Measurements from ENCODE around the gene NDUFS1. TPM values are rescaled to one million over a fixed set of nuclear protein-coding genes. Genes with fewer than 3 reads are reported as not detected.
A peak's percentile ranks its signal among the peaks of the same experiment; 100 is the strongest.
"Not testable (repeated sequence)": the region's sequence is repeated elsewhere in the genome, so short reads cannot be mapped to it uniquely, and the experiment has no call there.

The NDUFS1 gene
- total RNA-seq, 1 experiment from 2014 or later: 106 TPM

DNA sequence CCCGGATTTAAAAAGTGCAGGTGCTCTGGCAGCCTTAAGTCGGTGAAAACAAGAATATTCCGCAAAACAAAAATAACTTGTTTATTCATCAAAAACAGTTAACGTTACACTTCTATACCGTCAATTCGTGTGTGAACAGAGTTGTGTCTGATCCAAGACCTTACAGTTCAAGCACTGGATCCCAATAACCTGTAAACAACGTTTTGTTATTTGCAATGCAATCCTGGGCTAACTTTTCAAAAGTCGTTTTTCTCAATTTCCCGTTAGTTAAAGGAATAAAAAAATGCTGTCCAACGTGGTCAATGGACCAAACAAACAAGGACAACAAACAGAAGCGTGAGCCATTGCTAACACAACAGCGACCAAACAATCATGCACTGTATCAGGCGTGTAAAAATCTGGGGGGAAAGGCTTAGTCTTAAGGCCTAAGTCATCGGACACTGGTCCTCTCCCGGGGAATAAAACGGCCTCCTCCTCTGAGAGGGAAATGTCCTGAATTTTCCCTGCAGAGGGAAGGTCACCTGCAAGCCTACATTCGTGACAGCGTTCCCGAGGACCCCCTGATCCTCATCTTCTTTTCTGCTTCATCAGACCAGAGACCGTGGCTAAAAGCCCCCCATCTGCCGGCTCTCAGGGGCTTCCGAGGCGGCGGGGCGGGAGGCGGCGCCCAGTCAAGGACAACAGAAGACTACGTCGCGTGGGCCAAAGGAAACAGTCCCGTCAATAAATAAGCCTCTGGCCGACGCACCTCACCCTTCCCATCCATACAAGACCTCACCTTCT is 490 bp downstream of the NDUFS1 start:
- no TSS peak for BruUV-seq (replicated peaks)
- peaks cover 22% of the 10 kb centered on the region for H3K4me1 ChIP-seq (ENCODE audit: control insufficient read depth, insufficient read depth, low read length)
- in situ Hi-C loops (cut with HindIII; ENCODE audit: low pct_unique_long_range_greater_than_20kb, low sequenced_read_pairs) (no loop called here), intact Hi-C loops (cut with micrococcal nuclease; ENCODE audit: unreplicated experiment) (no loop called here)
- peak overlapping the region; percentile 99 to 100 for H3K4me3 ChIP-seq (ENCODE audit: low read depth in 2 of 2, low read length in 2 of 2)
- no peaks in the 10 kb centered on the region for H3K9me3 ChIP-seq (ENCODE audit: control insufficient read depth, insufficient read depth, low read depth, low read length)
- H3K27me3 ChIP-seq (ENCODE audit: control insufficient read depth, insufficient read depth, low read length): no peaks in the 10 kb centered on the region
- peak; percentile 45 for ATAC-seq
- TF ChIP-seq SIN3A (IDR thresholded peaks at IDR 0.05; ENCODE audit: borderline replicate concordance, insufficient read depth, low read depth, low read length) (no peak), TCF7L2 (IDR thresholded peaks at IDR 0.05; ENCODE audit: low read depth, low read length) (no peak), POLR2AphosphoS5 (IDR thresholded peaks at IDR 0.05; ENCODE audit: low read depth, low read length) (no peak)
- TF ChIP-seq, protein P1, sequence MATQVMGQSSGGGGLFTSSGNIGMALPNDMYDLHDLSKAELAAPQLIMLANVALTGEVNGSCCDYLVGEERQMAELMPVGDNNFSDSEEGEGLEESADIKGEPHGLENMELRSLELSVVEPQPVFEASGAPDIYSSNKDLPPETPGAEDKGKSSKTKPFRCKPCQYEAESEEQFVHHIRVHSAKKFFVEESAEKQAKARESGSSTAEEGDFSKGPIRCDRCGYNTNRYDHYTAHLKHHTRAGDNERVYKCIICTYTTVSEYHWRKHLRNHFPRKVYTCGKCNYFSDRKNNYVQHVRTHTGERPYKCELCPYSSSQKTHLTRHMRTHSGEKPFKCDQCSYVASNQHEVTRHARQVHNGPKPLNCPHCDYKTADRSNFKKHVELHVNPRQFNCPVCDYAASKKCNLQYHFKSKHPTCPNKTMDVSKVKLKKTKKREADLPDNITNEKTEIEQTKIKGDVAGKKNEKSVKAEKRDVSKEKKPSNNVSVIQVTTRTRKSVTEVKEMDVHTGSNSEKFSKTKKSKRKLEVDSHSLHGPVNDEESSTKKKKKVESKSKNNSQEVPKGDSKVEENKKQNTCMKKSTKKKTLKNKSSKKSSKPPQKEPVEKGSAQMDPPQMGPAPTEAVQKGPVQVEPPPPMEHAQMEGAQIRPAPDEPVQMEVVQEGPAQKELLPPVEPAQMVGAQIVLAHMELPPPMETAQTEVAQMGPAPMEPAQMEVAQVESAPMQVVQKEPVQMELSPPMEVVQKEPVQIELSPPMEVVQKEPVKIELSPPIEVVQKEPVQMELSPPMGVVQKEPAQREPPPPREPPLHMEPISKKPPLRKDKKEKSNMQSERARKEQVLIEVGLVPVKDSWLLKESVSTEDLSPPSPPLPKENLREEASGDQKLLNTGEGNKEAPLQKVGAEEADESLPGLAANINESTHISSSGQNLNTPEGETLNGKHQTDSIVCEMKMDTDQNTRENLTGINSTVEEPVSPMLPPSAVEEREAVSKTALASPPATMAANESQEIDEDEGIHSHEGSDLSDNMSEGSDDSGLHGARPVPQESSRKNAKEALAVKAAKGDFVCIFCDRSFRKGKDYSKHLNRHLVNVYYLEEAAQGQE (IDR thresholded peaks at IDR 0.05; ENCODE audit: insufficient read depth in 1 of 2, low read depth in 2 of 2, low read length in 1 of 2): no peak
- TF ChIP-seq, protein P2, sequence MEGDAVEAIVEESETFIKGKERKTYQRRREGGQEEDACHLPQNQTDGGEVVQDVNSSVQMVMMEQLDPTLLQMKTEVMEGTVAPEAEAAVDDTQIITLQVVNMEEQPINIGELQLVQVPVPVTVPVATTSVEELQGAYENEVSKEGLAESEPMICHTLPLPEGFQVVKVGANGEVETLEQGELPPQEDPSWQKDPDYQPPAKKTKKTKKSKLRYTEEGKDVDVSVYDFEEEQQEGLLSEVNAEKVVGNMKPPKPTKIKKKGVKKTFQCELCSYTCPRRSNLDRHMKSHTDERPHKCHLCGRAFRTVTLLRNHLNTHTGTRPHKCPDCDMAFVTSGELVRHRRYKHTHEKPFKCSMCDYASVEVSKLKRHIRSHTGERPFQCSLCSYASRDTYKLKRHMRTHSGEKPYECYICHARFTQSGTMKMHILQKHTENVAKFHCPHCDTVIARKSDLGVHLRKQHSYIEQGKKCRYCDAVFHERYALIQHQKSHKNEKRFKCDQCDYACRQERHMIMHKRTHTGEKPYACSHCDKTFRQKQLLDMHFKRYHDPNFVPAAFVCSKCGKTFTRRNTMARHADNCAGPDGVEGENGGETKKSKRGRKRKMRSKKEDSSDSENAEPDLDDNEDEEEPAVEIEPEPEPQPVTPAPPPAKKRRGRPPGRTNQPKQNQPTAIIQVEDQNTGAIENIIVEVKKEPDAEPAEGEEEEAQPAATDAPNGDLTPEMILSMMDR (IDR thresholded peaks at IDR 0.05): no peak
- H3K36me3 ChIP-seq (ENCODE audit: control insufficient read depth, insufficient read depth, low read length): peaks cover 33% of the 10 kb centered on the region
- ChIA-PET CTCF (no interaction called here), POLR2A (no interaction called here)
- DNase-seq (ENCODE audit: low read depth, low spot score): no peak
- H3K27ac ChIP-seq (ENCODE audit: low read length): peak overlapping the region; percentile 99

DNA sequence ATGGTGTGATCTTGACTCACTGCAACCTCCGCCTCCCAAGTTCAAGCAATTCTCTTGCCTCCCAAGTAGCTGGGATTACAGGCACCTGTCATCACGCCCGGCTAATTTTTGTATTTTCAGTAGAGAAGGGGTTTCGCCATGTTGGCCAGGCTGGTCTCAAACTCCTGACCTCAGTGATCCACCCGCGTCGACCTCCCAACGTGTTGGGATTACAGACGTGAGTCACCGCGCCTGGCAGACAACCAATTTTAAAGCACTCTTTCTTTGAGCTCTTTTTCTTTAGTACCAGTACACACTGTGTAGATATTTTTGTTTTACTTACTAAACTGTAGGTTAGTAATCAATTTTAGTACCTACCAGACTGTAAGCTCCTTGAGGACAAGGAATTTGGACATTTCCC is 2.2 kb downstream of the NDUFS1 start:
- intact Hi-C loops (cut with micrococcal nuclease; ENCODE audit: unreplicated experiment); ATAC-seq; H3K4me3 ChIP-seq (ENCODE audit: low read depth in 2 of 2, low read length in 2 of 2); POLR2A ChIA-PET; H3K9me3 ChIP-seq (ENCODE audit: control insufficient read depth, insufficient read depth, low read depth, low read length); DNase-seq (ENCODE audit: low read depth, low spot score); BruUV-seq (replicated peaks); in situ Hi-C loops (cut with HindIII; ENCODE audit: low pct_unique_long_range_greater_than_20kb, low sequenced_read_pairs); CTCF ChIA-PET; H3K27ac ChIP-seq (ENCODE audit: low read length); H3K27me3 ChIP-seq (ENCODE audit: control insufficient read depth, insufficient read depth, low read length): not testable (repeated sequence)
- Histone ChIP-seq H3K36me3 (ENCODE audit: control insufficient read depth, insufficient read depth, low read length) (peaks cover 24% of the 10 kb centered on the region), H3K4me1 (ENCODE audit: control insufficient read depth, insufficient read depth, low read length) (peaks cover 19% of the 10 kb centered on the region)

DNA sequence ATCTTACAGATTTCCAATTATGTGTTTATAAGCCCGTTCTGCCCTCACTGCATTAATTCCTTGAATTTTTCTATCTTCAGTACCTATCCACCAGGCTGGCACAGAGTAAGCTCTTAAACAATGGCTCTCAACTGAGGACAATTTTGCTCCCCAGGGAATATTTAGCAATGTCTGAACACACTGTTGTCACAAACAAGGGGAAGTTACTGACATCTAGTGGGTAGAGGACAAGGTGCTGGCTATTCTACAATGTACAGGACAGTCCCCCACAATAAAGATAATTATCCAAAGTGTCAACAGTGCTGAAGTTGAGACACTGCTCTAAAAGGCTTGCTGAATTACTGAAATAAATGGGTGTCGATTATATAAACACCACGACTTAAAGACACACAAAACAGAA is 5.0 kb downstream of the NDUFS1 start:
- intact Hi-C loops (cut with micrococcal nuclease; ENCODE audit: unreplicated experiment): no loop called here
- ChIA-PET CTCF (no interaction called here), POLR2A (no interaction called here)
- no peak for ATAC-seq
- no peaks in the 10 kb centered on the region for H3K27me3 ChIP-seq (ENCODE audit: control insufficient read depth, insufficient read depth, low read length)
- H3K27ac ChIP-seq (ENCODE audit: low read length): no peak overlapping the region
- TF ChIP-seq SIN3A (IDR thresholded peaks at IDR 0.05; ENCODE audit: borderline replicate concordance, insufficient read depth, low read depth, low read length) (no peak), TCF7L2 (IDR thresholded peaks at IDR 0.05; ENCODE audit: low read depth, low read length) (no peak), POLR2AphosphoS5 (IDR thresholded peaks at IDR 0.05; ENCODE audit: low read depth, low read length) (no peak)
- TF ChIP-seq, protein P2 (IDR thresholded peaks at IDR 0.05): no peak; the same call in 1 of the 2 replicates
- TF ChIP-seq, protein P1 (IDR thresholded peaks at IDR 0.05; ENCODE audit: insufficient read depth in 1 of 2, low read depth in 2 of 2, low read length in 1 of 2): no peak
- no peak for DNase-seq (ENCODE audit: low read depth, low spot score)
- H3K4me3 ChIP-seq (ENCODE audit: low read depth in 2 of 2, low read length in 2 of 2): no peak overlapping the region
- peaks cover 6% of the 10 kb centered on the region; the same call in 1 of the 2 replicates for H3K4me1 ChIP-seq (ENCODE audit: control insufficient read depth, insufficient read depth, low read length)
- in situ Hi-C loops (cut with HindIII; ENCODE audit: low pct_unique_long_range_greater_than_20kb, low sequenced_read_pairs): no loop called here
- peaks cover 23% of the 10 kb centered on the region for H3K36me3 ChIP-seq (ENCODE audit: control insufficient read depth, insufficient read depth, low read length)
- H3K9me3 ChIP-seq (ENCODE audit: control insufficient read depth, insufficient read depth, low read depth, low read length): no peaks in the 10 kb centered on the region
- no TSS peak for BruUV-seq (replicated peaks)

All from Panc1 (cell line).